Neural crest cell (in vitro differentiated cells): Measurements from ENCODE around the gene KCNK3. TPM values are rescaled to one million over a fixed set of nuclear protein-coding genes. Genes with fewer than 3 reads are reported as not detected.

Experiments used
- DNase-seq: peaks from one replicate; pipeline ENCODE4 v3.0.0; 2021; ENCODE audit warnings: low read depth, mixed read lengths, low spot score
- H3K27ac Mint-ChIP-seq: one replicate; pipeline ENCODE4 v1.8.0; 2021; ENCODE audit warnings: mild to moderate bottlenecking, mixed read lengths; ENCODE audit not compliant: unreplicated experiment
- H3K27me3 Mint-ChIP-seq: 2 replicates; pipeline ENCODE4 v1.8.0; 2021; ENCODE audit warnings: low read depth, mild to moderate bottlenecking, mixed read lengths
- H3K36me3 Mint-ChIP-seq: 2 replicates; pipeline ENCODE4 v1.8.0; 2021; ENCODE audit warnings: low read depth, mild to moderate bottlenecking, mixed read lengths
- H3K4me1 Mint-ChIP-seq: 2 replicates; pipeline ENCODE4 v1.8.0; 2021; ENCODE audit warnings: mixed read lengths
- H3K4me3 Mint-ChIP-seq: one replicate; pipeline ENCODE4 v1.8.0; 2021; ENCODE audit warnings: mild to moderate bottlenecking, mixed read lengths
- H3K9me3 Mint-ChIP-seq: 2 replicates; pipeline ENCODE4 v1.8.0; 2021; ENCODE audit warnings: mixed read lengths
- CTCF ChIP-seq: fragments of 200-600 bp; sonication (generic); conservative IDR thresholded peaks from 2 replicates; pipeline ENCODE4 v1.5.0; 2021; ENCODE audit warnings: antibody characterized with exemption, mild to moderate bottlenecking
- total RNA-seq: library from RNA; stranded (reverse); gene quantifications from 2 replicates; pipeline ENCODE4 v1.2.1, GENCODE V29; 2021

Gene KCNK3
- total RNA-seq, 1 donor from 2014 or later, result 0.58 TPM

- Mint-ChIP-seq H3K36me3 (no peaks in the 10 kb centered on the region), H3K9me3 (no peaks in the 10 kb centered on the region), H3K27me3 (no peaks in the 10 kb centered on the region), H3K4me1 (peaks cover 15% of the 10 kb centered on the region), H3K27ac (peak overlapping the region; percentile 88), H3K4me3 (no peak overlapping the region)
- DNase-seq, result no peak
- no peak for TF ChIP-seq CTCF
Measured at GRCh38 chr2:26724784-26725520, 32.4 kb downstream of the KCNK3 start.

GRCh38 chr2:26725521-26725820 is 32.9 kb downstream of the KCNK3 start:
- TF ChIP-seq CTCF, result no peak
- Mint-ChIP-seq H3K4me1 (peaks cover 15% of the 10 kb centered on the region), H3K27ac (no peak overlapping the region), H3K27me3 (no peaks in the 10 kb centered on the region), H3K36me3 (no peaks in the 10 kb centered on the region), H3K9me3 (no peaks in the 10 kb centered on the region), H3K4me3 (no peak overlapping the region)
- no peak for DNase-seq

GRCh38 chr2:26726228-26726627 is 33.7 kb downstream of the KCNK3 start:
- TF ChIP-seq CTCF, result no peak
- Mint-ChIP-seq H3K27ac (peak overlapping the region; percentile 12), H3K4me3 (no peak overlapping the region), H3K27me3 (no peaks in the 10 kb centered on the region), H3K4me1 (peaks cover 15% of the 10 kb centered on the region), H3K36me3 (no peaks in the 10 kb centered on the region), H3K9me3 (no peaks in the 10 kb centered on the region)
- no peak for DNase-seq

- peaks cover 10% of the 10 kb centered on the region for H3K4me1 Mint-ChIP-seq
- no peak for DNase-seq
- H3K36me3 Mint-ChIP-seq, result no peaks in the 10 kb centered on the region
- no peak overlapping the region for H3K27ac Mint-ChIP-seq
- H3K4me3 Mint-ChIP-seq, result no peak overlapping the region
- H3K9me3 Mint-ChIP-seq, result no peaks in the 10 kb centered on the region
- no peaks in the 10 kb centered on the region for H3K27me3 Mint-ChIP-seq
- no peak for TF ChIP-seq CTCF
Measured at GRCh38 chr2:26727641-26728561, 35.4 kb downstream of the KCNK3 start.

GRCh38 chr2:26729311-26729710 is 36.8 kb downstream of the KCNK3 start:
- Mint-ChIP-seq H3K36me3 (no peaks in the 10 kb centered on the region), H3K27ac (no peak overlapping the region), H3K9me3 (no peaks in the 10 kb centered on the region), H3K27me3 (no peaks in the 10 kb centered on the region), H3K4me3 (no peak overlapping the region), H3K4me1 (peaks cover 6% of the 10 kb centered on the region)
- no peak for DNase-seq
- no peak for TF ChIP-seq CTCF
